HG02763 (cell line): Measurements from ENCODE around the gene NPTX1.

Source experiments
- ATAC-seq: cut with Tn5 transposase; IDR thresholded peaks from one replicate; pipeline ENCODE4 v1.9.1; 2021; ENCODE audit warnings: mild to moderate bottlenecking, moderate library complexity; ENCODE audit not compliant: unreplicated experiment

Gene NPTX1

DNA sequence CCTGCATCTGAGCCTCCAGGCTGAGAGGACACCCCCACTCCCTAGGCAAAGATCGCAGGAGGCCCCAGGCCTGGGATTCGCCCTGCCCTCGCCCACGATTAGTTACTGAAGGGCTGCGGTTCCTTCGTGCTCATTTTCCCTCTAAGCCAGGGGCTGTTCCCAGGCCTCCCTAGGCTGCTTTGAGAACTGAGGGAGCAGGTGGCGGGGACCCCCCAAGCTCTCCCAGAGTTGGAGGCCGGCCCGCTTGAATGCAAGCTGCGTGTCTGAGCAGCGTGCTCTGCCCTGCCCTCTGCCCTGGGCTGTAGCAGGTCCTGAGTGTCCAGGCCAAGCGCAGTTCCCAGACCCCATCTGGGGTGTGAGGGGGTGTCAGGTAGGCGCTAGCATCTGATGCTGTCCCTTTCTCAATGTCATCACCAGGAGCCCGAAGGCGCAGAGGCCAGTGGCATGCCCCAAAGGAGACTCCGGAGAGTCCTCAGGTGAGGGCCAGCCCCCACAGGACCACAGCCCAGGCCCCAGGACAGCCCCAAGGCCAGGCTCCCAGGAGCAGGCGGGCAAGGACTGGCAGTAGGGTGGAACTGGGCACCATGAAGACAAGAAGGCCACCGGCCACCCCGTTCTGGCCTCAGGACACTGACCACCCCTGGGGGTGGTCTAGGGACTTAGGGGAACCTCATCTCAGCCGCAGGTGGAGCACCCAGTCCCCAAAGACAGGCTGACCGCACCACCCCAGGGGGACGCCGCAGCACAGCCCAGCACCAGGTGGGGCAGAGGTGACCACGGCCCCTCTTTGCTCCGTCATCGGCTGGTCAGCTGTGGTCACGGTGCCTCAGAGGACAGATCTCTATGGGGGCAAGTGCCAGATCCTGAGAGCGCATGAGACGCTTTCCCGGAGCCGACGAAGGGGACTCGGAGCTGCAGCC lies 46.8 kb downstream of the NPTX1 start:
- no peak for ATAC-seq

GRCh38 chr17:80428796-80429195 lies 47.6 kb downstream of the NPTX1 start:
- ATAC-seq = no peak

GRCh38 chr17:80428363-80428762 lies 48.0 kb downstream of the NPTX1 start:
- ATAC-seq = no peak

- ATAC-seq = no peak
These were observed 48.8 kb downstream of the NPTX1 start for GRCh38 chr17:80427366-80428282.

- no peak for ATAC-seq
These were observed 49.6 kb downstream of the NPTX1 start for GRCh38 chr17:80426671-80427326.

DNA sequence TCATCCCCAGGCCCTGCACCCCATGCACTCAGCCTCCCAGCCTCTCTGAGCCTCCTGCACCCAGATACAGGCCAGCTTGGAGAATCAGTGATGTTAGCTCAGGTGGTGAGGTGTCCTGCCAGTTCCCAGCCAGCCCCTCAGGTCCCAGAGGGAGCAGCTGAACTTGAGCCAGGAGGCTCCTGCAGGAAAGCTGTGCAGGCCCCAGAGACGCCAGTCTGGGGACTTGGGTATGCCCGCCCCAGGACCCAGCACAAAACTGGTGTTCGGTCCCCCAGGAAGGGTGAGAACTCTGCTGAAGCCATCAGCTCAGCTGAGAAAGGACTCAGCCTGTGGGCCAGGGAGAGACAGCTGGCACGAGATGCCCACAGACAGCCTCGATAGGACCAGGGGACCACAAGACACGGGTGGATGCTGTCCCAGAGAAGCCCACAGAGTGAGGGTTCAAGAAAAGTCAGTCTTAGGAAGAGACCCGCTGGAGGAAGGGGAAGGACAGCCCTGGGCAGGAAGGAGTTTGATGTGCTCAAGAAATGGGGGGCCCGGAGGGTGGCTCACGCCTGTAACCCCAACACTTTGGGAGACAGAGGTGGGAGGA lies 50.5 kb downstream of the NPTX1 start:
- no peak for ATAC-seq

DNA sequence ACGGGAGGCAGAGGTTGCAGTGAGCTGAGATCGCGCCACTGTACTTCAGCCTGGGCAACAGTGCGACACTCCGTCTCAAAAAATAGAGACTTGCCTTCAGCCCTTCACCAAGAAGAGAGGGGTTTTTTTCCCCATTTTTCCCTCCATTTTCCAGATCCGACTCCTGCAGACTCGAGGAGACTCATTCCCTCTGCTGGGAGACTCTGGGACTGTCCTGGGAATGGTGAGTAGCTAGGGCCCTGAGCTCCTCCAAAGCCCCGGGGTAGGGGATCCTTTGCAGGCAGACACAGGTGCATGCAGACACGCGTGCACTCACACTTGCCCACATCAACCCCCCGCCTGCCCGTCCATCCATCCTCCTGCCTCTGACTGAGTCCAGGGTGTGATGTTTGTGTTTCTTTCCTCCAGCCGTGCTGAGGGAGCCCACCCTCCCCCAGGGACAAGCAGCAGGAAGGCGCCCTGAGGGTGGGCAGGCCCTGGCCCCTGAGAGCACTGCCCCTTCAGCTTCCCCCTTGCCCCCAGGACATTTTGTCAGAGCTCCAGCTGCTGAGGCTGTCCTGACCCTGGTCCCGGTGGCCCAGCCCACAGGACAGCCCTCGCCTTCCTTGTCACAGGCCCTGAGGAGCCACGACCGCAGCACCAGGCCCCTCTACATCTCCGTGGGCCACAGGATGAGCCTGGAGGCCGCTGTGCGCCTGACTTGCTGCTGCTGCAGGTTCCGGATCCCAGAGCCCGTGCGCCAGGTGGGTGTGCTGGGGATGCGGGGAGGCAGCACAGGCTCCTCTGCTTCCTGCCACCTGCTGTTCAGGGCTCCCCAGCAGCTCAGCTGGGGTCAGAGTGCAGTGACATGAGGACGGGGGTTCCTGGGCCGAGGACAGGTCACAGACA lies 51.3 kb downstream of the NPTX1 start:
- ATAC-seq = no peak

- ATAC-seq = no peak
These were observed 52.1 kb downstream of the NPTX1 start for GRCh38 chr17:80424261-80424660.

GRCh38 chr17:80423536-80424225 lies 52.7 kb downstream of the NPTX1 start:
- ATAC-seq = no peak

DNA sequence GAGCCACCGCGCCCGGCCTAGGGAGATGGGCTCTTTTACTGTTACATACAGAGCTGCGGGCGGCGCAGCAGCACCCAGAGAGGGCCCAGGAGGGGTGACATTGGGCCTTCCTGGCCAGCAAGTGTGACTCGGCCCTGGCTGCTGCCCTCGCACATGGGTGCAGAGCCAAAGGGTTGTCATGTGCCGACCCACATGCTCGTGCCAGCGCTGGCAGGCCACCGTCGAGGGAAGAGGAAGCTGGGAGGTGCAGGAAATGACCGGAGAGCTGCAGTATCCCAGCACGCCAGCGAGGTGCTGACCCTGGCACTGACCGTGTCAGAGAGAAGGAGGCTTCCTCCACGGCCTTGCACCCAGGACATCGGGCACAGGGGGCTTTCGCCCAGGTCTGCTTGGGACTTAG lies 53.4 kb downstream of the NPTX1 start:
- ATAC-seq = no peak

DNA sequence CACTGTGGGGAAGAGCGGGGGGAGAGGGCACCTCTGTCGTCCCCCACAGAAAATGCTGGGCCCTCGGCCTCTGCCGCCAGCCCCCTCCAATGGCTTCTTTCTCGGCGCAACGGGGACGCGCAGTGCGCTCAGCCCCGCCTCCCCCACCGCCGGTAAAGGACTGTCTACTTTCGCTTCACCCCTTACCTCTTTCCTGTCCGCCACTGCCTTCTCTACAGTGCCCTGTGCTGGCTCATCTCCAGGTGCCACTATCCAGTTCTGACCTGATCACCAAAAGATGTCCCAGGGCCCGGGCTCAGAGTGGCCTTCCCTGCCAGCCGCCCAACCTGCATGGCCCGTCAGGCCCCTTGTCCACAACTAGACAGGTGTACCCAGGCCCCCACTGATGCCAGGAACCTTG lies 54.1 kb downstream of the NPTX1 start:
- no peak for ATAC-seq

- no peak for ATAC-seq
These were observed 54.9 kb downstream of the NPTX1 start for GRCh38 chr17:80421381-80422090.

- no peak for ATAC-seq
These were observed 57.2 kb downstream of the NPTX1 start for GRCh38 chr17:80419255-80419654.

DNA sequence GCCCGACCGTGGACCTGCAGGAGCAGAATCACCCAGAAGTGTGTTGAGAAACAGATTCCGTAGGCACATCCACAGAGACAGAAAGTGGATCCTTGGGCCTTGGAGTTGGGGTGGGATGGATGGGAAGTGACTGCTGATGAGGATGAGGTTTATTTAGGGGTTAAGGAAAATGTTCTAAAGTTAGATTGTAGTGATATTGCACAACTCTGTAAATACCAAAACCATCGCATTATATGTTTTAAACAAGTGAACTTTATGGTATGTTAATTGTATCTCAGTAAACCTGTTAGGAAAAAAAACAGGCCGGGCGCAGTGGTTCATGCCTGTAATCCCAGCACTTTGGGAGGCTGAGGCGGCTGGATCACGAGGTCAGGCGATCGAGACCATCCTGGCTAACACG lies 57.8 kb downstream of the NPTX1 start:
- ATAC-seq = no peak
